HG03045 (cell line): ENCODE data around the gene ETNK2.

Experiments used
- ATAC-seq: cut with Tn5 transposase; IDR thresholded peaks from one replicate; pipeline ENCODE4 v1.9.1; 2021; ENCODE audit warnings: mild to moderate bottlenecking, moderate library complexity; ENCODE audit not compliant: unreplicated experiment

The ETNK2 gene

DNA sequence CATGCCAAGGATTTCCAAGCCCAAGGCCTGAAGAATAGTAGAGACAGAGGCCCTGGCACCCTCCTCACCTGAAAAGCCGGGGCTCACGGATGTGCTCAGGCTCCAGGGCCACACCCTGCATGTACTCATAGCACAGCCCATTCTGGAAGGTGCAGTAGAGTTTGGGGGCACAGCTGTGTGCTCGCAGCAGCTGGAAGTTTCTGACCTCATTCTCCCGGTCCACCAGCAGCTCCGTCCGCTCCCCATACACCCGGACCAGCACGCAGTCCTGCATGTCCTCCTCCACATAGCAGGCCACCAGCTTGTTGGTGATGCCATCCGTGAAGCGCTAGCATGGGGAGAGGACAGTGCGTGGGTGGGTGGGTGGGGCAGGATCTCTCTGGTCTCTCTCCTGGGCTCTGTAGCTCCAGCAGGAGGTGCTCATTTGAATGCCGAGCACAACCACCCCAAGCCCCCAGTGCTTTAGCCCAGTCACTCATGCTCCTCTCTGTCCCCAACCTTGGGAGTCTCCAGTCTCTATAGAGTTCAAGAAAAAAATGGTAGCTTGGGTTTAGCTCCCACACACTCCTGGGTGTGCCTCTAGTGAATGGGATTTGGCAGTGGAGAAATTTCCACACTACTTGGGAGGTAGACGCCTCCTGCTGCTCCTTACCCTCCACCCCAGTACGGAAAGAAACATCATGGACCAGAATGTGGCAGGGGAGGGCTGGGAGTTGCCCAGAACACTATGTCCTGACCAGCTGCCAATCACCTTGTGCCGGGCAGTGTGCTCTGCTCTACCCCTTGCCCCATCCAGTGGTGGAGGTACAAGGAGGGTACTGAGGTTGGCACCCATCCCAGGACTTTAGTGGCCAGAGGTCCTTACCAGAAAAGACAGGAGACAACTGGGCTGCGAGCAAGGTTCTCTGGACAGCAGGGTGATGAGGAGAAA lies 1.9 kb downstream of the ETNK2 start:
- ATAC-seq, result no peak

DNA sequence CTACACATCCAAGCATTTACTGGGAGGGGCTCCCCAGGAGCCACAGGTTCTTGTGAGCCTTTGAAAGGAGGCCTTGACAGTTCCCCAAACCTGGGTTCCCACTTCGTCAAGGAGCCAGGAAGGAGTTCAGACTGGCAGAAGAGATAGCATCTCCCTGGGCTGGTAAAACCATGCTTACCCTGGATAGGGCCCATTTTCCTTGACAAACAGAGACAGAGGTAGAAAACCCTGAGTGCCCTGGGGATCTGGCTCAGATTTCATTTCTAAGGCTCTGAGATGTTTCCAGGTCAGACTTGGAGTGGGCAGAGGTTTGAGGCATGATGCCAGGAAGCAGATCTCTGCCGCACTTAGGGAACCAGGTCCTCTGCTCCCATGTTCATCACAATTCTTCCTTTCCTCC lies 2.7 kb downstream of the ETNK2 start:
- no peak for ATAC-seq

DNA sequence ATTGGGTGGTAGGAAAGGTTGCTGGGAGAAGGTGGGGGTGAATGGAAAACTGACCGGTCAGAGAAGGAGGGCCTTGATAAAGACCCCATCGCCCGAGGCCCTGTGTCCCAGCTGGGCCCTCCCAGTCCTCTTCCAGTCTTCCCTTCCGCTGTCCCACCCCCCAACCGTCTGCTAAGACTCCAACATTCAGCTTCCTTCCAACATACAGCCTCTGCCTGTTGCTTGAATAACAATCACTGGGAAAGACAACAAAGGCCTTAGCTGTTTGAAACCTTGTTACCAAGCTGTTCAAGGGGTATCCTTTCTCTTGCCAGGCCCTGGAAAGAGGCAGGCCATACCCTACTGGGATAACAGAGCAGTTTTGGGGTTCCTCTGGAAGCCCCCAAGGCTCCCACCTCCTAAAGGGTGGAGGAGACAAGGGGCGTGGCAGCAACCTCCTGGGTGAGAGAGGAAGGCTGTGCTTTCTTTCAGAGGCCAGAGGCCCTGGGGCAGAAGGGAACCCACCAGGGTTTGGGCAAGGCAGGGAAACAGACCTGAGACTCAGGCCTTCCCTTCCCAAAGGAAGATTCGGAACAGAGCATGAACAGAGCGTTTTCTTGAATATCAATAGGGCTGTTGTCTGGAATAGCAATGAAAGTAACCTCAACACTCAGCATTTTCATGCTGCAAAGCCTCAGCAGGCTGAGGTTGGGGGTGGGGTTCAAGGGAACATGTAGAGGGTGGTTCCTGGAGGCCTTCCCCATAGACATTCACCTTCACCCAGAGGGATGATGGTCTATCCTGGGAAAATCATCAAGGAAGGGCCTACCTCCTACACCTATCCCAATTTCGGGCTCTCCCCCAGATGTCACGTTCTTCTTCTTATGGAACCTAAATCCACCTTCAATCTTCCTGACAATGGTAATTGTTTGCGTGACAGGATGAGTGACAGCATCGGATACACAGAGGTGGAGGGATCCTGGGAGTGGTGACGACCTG lies 4.1 kb downstream of the ETNK2 start:
- ATAC-seq, result no peak

DNA sequence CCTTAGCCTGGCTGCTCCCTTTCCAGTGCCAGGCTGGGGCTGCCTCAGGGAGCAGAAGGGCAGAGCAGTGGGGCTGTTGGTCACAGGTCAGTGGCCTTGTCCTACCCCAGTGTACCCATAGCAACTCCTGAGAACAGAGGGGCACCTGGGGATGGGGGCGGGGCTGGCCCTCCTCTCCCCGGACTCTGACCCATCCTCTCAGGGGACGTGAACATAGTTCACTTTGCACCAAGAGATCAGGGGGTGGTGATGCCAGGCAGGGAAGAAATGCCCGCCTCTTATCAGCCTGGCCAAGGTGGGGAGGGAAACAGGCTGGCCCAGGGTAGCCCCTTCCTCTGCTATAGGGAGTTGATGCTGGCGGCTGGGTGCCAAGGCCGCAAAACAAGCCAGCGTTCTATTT lies 4.9 kb downstream of the ETNK2 start:
- no peak for ATAC-seq

DNA sequence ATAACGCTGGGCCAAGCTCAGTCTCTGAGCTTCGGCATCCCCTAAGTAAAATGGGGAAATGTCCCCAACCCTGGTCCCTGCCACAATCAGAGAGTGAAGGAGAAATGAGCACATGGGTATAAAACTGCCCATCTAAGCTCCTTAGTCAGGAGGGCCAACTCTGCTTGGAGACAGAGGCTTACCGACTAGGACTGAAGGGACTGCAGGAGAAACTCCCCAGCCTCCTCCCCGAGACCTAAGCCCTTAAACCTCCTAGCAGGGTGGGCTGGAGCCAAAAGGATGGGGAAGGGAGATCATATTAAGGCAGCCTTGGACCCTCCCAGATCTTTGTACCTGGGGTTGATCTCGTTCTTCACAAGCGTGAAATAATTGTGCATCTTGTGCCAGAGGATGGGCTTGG lies 5.5 kb downstream of the ETNK2 start:
- no peak for ATAC-seq

DNA sequence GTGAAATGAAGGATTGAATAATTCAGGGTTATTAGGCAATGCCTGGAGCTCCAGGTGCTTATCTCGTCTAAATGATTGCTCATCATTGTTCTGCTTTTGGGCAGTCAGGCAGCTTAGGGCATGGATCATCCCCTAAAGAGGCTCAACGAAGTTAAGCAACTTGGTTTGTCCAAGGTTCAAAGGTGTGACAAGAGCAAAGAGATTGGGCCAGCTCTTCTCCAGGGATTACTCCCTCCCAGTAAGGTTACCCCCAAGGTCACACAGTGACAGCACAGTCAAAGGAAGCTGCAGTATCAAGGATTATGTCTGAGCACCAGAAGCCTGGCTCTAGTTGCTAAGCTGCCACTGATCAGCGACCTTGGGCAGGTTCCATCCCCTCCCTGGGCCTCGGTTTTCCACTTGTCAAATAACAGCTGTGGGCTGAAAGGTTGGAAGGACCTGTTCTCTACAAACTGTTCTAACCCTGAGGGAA lies 6.8 kb downstream of the ETNK2 start:
- ATAC-seq, result no peak

DNA sequence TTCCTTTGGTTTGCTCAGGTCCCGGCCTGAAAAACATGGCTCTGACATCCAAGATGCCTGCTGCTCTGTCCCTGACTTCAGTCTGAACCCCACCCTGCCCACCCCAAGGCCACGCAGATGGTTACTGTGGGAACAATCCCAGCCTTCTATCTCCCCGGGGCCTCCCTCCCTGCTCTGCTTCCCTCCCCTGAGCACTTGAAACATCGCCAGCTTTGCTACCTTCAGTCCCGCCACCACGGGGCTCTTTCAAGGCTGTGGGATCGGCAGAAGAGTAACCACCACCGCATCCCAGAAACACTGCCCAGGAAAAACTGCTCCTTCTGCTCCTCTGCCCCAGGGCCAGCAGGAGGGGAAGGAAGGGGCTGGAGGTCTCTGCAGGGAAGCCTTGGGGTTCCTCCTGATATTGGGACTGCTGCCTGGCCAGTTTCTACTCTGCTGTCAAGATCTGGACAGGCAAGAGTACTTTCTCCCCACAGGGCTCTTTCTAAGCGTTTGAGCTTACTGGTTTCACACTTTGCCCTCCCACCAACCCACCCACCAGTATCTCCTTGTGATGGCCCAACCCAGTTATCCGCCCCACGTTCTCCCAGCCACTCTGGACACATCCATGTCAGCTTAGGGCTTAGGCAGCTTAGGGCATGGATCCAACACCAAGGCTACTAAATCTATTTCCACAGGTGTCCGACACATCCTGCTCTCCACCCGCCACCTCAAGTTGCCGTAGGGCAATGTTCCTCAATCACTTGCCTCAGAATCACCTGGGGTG lies 8.4 kb downstream of the ETNK2 start:
- no peak for ATAC-seq

DNA sequence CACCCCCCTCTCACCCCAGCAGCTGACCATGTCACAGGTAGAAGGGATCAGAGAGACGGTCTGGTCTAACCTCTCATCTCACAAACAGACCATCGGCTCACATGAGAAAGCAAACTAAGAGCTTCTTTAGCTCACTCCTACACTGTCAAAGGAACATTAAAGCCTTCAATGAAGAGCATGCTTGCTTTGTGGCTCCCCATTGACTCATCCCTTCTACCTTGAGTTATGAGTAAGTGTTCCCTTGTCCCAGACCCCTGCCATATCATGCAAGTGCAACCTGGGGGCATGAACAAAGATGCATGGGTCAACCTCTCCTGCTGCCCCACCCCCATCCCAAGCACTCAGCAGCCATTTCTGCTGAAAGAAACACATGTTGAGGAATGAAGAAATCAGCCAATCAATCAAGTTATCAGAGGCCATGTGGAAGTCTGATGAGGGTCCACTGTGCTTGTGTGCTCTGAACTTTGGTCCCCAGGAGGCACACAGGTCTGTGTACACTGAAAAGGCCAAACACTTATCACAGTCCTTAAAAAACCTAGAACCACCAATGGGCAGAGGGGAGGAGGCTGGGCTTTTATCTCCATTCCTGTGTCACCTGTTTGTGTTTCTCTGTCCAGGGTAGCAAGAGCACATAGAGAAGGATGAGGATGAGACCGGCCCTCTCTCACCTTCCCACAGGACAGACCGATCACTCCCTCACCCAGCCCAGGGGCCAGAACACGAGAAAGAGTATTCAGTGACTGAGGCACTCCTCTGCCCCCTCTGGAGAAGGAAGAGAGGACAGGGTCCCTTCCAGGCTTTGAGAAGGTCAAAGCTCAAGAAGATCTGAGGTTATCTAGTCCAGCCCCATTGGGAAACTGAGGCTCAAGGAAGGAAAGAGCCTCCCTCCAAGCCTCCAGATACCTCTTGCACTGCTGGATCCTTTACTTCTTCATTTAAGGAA lies 9.5 kb downstream of the ETNK2 start:
- ATAC-seq, result no peak

DNA sequence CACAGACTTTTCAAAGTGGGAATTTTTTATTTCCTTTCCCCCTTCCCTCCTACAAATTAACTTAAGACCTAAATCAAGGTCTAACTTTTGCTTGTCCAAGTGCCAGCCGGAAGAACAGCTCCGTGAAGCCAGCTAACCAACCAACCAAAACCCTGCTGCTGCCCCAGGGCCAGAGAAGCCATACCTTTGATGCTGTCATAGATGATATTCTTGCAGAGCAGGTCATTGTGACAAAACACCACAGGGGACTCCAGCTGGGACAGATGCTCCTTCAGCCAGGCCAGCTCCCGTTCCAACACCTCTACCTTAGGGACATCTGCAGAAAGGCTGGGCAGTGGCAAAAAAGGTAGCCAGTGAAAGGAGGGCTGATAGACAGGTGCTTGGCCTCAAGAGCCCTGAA lies 10.7 kb downstream of the ETNK2 start:
- no peak for ATAC-seq

DNA sequence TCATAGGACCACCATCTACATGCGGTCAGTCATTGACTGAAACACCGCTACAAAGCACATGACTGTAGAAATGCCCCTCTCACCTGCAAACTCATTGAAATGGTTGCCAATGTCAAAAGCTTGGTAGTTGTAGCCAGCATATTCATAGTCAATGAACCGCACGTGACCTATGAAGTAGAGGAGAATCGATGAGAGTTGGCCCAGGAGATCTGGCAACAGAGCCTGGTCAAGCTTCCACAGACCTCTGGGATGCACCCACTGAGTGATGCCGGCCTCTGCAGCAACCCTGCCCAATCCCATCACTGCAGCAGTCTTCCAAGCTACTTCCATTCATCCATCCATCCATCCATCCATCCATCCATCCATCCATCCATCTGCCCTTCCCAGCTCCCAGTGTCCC lies 11.9 kb downstream of the ETNK2 start:
- ATAC-seq, result no peak

DNA sequence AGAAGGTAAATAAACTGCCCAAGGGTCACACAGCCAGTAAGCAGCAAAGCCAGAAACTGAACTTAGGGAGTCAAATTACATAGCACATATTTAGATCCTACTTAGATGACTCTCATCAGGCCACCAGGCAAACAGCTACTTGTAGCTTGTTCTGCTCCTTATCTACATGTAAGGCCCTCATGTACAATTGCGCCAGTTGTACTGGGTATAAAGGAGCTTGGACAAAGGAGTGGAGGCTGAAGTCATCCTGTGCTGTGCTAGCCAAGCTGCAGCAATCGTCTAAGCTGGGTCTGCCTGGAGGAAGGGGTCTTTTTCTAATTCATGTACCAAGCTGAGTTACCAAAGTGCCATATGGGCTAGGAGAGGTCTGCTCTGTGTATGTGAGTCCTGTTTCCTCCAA lies 12.8 kb downstream of the ETNK2 start:
- no peak for ATAC-seq

DNA sequence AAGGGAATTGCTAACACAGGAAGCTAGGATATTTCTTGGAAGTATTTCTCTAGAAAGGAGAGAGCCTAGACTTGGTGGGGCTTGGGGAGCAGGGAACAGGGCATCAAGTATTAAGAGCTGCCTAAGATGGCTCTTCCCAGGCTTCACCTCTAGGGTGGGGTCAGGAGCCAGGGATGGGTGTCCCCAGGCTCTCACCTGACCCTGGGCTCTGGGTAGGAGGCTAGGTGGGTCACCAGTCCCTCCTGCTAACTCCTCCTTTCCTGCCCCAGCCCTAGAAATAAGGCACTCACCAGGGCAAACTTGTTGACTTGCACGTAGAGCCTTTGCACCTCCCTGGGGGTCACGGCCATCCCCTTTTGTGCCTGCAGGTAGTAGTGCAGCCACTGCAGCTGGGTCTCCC lies 15.0 kb downstream of the ETNK2 start:
- no peak for ATAC-seq

DNA sequence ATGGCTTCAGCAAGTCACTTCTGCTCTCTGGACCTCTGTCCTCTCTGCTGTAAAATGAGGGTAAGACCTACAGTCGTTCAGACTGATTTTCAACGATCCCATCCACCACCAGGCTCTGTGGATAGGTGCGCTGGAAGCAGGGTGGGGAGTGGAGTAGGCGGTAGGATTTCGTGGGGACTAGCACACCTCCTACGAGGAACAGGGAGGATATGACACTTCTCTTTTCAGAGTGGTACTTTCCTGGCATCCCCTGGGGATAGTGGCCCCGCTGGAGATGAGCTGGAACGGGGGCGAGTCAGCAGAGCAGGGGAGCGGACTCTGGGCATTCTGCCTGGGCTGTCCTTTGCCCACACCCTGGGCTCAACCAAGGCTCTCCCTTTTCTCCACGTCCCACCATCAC lies 17.7 kb downstream of the ETNK2 start:
- no peak for ATAC-seq

DNA sequence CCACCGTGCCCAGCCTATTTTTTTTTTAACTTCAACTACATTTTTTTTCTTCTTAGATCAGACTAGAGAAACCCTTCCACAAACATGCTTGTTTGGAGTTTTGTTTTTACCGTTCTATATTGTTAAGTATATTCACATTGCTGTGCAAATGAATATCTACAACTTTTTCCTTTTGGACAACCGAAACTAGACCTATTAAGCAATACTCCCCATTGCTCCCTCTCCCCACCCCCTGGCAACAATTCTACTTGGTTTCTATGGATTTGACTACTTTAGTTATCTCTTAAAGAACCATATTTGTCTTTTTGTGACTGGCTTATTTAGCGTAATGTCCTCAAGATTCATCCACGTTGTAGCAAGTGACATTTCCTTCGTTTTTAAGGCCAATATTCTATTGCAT lies 19.1 kb downstream of the ETNK2 start:
- no peak for ATAC-seq

DNA sequence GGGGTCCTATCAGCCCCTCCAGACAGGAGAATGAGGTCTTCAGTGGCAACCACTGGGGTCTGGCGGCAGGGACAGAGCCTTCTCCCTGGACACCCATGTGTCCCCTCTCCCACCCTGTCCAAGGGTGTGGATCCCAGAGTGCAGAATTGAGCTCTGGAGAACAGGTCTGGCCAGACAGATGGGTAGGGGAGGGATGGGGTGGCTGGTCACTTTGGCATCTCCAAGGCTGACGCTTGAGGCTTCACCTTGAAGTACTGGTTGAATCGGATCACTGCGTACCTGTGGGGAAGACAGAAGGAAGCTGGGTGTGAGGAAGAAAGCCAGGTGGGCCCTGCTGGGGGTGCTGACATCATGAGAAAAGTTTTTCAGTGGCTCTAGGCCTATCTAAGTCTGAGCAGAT lies 19.9 kb downstream of the ETNK2 start:
- no peak for ATAC-seq

DNA sequence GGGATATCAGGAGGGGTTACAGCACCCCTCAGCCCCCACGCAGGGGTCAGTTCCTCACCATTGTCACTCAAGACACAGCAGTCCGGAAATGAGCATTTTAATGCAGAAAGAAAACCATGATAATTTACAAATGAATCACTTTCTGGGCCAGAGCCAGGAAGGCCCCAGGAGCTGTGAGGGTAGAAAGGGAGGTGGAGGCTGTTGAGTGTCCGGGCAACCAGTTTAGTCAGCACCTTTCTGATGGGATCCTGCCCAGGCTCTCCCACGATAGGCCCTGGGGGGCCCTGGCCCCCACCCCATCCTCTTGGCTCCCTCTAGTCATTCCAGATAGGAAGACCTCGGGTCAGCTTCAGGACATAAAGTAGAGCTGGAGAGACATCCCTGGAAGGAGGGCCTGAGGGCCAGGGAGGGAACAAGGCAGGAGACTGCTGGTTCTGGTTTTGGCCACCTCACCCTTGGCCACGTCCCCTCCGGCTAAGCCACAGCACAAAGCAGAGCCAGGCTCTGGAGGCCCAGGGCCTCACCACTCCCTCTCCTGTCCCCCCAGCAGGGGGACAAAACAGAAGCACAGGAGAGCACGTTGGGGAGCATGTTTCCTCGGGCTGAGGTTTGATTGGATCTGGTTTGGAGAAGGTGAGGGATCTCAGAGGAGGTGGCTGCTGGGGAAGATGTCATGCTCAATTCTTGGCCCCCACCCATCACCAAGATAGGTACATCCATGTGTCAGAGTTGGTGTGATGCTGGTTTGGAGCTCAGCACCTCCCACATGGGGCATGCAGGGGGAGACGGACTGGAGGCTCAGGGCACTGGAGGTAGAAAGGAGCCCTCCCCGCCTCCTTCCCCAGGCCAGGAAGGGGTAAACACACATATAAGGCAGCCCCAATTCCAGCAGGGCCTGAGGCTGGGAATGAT lies 20.6 kb downstream of the ETNK2 start:
- no peak for ATAC-seq

DNA sequence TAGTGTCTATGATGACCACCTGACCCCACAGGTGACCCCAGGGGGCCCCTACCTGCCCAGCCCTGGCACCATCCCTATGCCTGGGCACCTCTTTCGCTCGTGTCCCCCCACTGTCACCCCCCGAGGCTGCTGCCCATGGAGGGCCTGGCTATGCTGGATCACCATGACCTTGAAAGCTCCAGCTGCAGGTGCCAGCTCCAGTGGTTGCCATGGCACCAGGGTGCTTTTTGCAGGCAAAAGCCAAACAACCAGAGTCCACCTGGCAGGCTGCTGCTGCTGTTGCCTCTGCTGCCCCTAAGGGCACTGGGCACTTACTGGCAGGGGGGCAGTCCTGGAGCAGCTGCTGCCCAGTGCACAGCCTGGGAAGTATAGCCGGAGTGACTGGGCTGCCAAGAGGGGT lies 21.7 kb downstream of the ETNK2 start:
- ATAC-seq, result no peak

DNA sequence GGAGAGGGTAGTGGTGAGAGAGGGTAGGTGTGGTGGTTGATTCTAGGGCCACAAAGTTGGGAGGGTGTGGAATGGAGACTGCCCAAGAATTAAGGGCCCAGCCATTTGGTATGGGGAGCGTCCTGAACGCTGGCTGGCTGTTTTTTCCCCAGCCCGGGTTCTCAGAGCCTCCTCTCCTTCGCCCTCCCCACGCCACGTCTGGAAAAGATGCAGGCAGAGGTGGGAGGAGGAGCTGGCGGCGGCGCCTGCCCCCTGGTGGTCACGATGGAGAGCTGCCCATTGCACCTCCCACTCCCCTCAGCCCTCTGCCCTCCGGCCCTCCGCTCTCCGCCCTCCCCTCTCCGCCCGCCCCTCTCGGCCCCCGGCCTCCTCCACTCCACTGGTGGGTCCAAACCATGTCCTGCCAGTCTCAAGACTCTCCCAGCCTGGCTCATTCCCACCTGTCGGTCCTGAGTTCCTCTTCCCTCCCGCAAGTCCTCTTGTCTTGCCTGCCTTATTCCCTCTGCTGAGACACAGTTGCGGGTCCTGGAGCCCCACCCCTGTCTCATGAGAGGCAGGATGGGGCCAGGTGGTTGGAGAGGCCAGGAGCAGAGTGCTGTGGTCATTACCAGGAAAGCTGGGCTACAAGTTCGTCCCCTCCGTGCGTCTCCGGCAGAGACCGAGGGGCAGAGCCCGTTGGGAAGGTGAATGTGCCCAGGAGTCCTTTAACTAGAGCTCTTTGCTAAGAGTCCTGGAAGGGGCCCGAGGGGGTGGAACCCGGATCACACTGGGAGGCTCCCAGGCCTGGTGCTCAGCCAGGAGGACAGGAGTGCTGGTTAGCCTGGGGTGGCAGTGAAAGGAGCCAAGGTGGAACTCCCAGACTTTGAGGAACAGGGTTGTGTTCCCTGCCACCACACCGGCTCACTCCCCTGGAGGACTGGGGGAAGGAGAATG lies 22.6 kb downstream of the ETNK2 start:
- ATAC-seq, result no peak
